SK-N-SH (cell line): ENCODE results near the gene SPOCK1. TPM values are rescaled to one million over a fixed set of nuclear protein-coding genes. Genes with fewer than 3 reads are reported as not detected.

ENCODE experiments used
- CTCF ChIA-PET: fragments of 300-600, 350-600 bp; formaldehyde crosslinking; extraction: SDS; loops from one replicate; lab custom pipeline; 2021; lab: Yijun Ruan, JAX
- POLR2A ChIA-PET: fragments of 350-600 bp; sonication (Branson Sonifier 250); formaldehyde crosslinking; extraction: SDS; loops from one replicate; lab custom pipeline; 2020; ENCODE audit warnings: antibody characterized with exemption, inconsistent platforms; lab: Yijun Ruan, JAX
- DNase-seq: peaks from one replicate; pipeline ENCODE4 v3.0.0; 2012
- H2AFZ ChIP-seq: fragments of 200-600 bp; sonication (generic); 2 replicates; pipeline ENCODE4 v1.8.1; 2016; ENCODE audit warnings: antibody characterized with exemption, mild to moderate bottlenecking, low read depth
- H3F3A ChIP-seq: fragments of 200-600 bp; sonication (generic); replicated peaks from 2 replicates; pipeline ENCODE3; 2016; ENCODE audit warnings: antibody characterized with exemption, mild to moderate bottlenecking; ENCODE audit not compliant: insufficient read depth
- H3K27ac ChIP-seq, 2 experiments: fragments of 200-500 bp in 1 of 2; fragments of 200-600 bp in 1 of 2; sonication (Bioruptor generic) in 1 of 2; sonication (generic), shearing (Covaris generic) in 1 of 2; 2 replicates each; pipeline versions ENCODE4 v1.5.1 to v1.6.1; 2014 to 2016; ENCODE audit warnings: low read depth in 2 of 2, inconsistent platforms in 1 of 2, low read length in 1 of 2, mild to moderate bottlenecking in 1 of 2, mixed read lengths in 1 of 2
- H3K27me3 ChIP-seq: fragments of 200-600 bp; sonication (generic), shearing (Covaris generic); 2 replicates; pipeline ENCODE4 v1.6.1; 2016; ENCODE audit warnings: mixed run types; ENCODE audit not compliant: insufficient read depth
- H3K36me3 ChIP-seq, 2 experiments: fragments of 200-500 bp in 1 of 2; fragments of 200-600 bp in 1 of 2; sonication (Bioruptor generic) in 1 of 2; sonication (generic) in 1 of 2; replicated peaks in 1 of 2; 2 replicates each; pipeline versions ENCODE3 to v1.5.1; 2014 to 2016; ENCODE audit warnings: low read length in 1 of 2, mild to moderate bottlenecking in 1 of 2; ENCODE audit not compliant: insufficient read depth in 2 of 2, control insufficient read depth in 1 of 2
- H3K4me1 ChIP-seq, 2 experiments: fragments of 200-500 bp in 1 of 2; fragments of 200-600 bp in 1 of 2; sonication (Bioruptor generic) in 1 of 2; sonication (generic), shearing (Covaris generic) in 1 of 2; 2 replicates each; pipeline versions ENCODE4 v1.5.1 to v1.6.1; 2014 to 2016; ENCODE audit warnings: low read depth in 1 of 2, low read length in 1 of 2, mixed run types in 1 of 2; ENCODE audit not compliant: insufficient read depth in 2 of 2, control insufficient read depth in 1 of 2
- H3K4me2 ChIP-seq: fragments of 200-600 bp; sonication (generic), shearing (Covaris generic); 2 replicates; pipeline ENCODE4 v1.6.1; 2017; ENCODE audit warnings: mixed run types
- H3K4me3 ChIP-seq, 2 experiments: fragments of 200-500 bp in 1 of 2; fragments of 200-600 bp in 1 of 2; sonication (Bioruptor generic) in 1 of 2; sonication (generic), shearing (Covaris generic) in 1 of 2; 2 replicates each; pipeline versions ENCODE4 v1.5.1 to v1.8.1; 2014 to 2016; ENCODE audit warnings: low read depth in 2 of 2, inconsistent platforms in 1 of 2, low read length in 1 of 2, mild to moderate bottlenecking in 1 of 2, mixed read lengths in 1 of 2, moderate library complexity in 1 of 2
- H3K79me2 ChIP-seq: fragments of 200-600 bp; sonication (generic); 2 replicates; pipeline ENCODE4 v1.8.1; 2017; ENCODE audit warnings: mild to moderate bottlenecking; ENCODE audit not compliant: insufficient read depth
- H3K9ac ChIP-seq: fragments of 200-600 bp; sonication (generic); 2 replicates; pipeline ENCODE4 v1.6.1; 2017; ENCODE audit warnings: mixed run types
- H3K9me2 ChIP-seq: fragments of 200-600 bp; sonication (generic); 2 replicates; pipeline ENCODE4 v1.6.1; 2017; ENCODE audit warnings: mixed run types
- H3K9me3 ChIP-seq: fragments of 200-600 bp; sonication (generic); 2 replicates; pipeline ENCODE4 v1.6.1; 2017; ENCODE audit warnings: mixed run types, mild to moderate bottlenecking, moderate library complexity
- H4K20me1 ChIP-seq: fragments of 200-600 bp; sonication (generic); 2 replicates; pipeline ENCODE4 v1.6.1; 2017; ENCODE audit warnings: mild to moderate bottlenecking, mixed run types; ENCODE audit not compliant: insufficient read depth
- ELF1 ChIP-seq: IDR thresholded peaks from 2 replicates; pipeline ENCODE4 v1.4.0; 2012
- FOSL2 ChIP-seq: IDR thresholded peaks from 2 replicates; pipeline ENCODE4 v1.4.0; 2012; ENCODE audit warnings: low read depth, mild to moderate bottlenecking, moderate library complexity, borderline replicate concordance
- FOXJ3 ChIP-seq: sonication (generic); formaldehyde crosslinking; IDR thresholded peaks from 2 replicates; pipeline ENCODE4 v1.5.1; 2020; ENCODE audit warnings: mild to moderate bottlenecking, missing genetic modification reagents
- FOXM1 ChIP-seq: IDR thresholded peaks from 2 replicates; pipeline ENCODE4 v1.4.0; 2012; ENCODE audit warnings: low read depth, mild to moderate bottlenecking
- GATA2 ChIP-seq: sonication (generic); formaldehyde crosslinking; IDR thresholded peaks from 2 replicates; pipeline ENCODE4 v1.5.0; 2020; ENCODE audit warnings: mild to moderate bottlenecking, missing genetic modification reagents
- MEF2A ChIP-seq: IDR thresholded peaks from 2 replicates; pipeline ENCODE4 v1.4.0; 2012; ENCODE audit warnings: low read depth, borderline replicate concordance
- NFIC ChIP-seq: IDR thresholded peaks from 2 replicates; pipeline ENCODE4 v1.4.0; 2012; ENCODE audit warnings: borderline replicate concordance
- NRF1 ChIP-seq: IDR thresholded peaks from 2 replicates; pipeline ENCODE4 v1.6.1; 2012; ENCODE audit warnings: low read depth, mild to moderate bottlenecking, low read length
- POLR2AphosphoS5 ChIP-seq: IDR thresholded peaks from 2 replicates; pipeline ENCODE4 v1.6.1; 2012; ENCODE audit warnings: low read depth, low read length
- RCOR1 ChIP-seq: fragments of 150-350 bp; IDR thresholded peaks from 2 replicates; pipeline ENCODE4 v1.6.1; 2017; ENCODE audit warnings: antibody characterized with exemption, low read length
- SIN3A ChIP-seq: IDR thresholded peaks from 2 replicates; pipeline ENCODE4 v1.6.1; 2012; ENCODE audit warnings: low read depth, mild to moderate bottlenecking, low read length, moderate library complexity, borderline replicate concordance
- TAF1 ChIP-seq: IDR thresholded peaks from 2 replicates; pipeline ENCODE4 v1.6.1; 2012; ENCODE audit warnings: low read depth, mild to moderate bottlenecking, low read length, moderate library complexity, borderline replicate concordance
- TCF12 ChIP-seq: IDR thresholded peaks from 2 replicates; pipeline ENCODE4 v1.4.0; 2012
- TEAD4 ChIP-seq: IDR thresholded peaks from 2 replicates; pipeline ENCODE4 v1.4.0; 2012; ENCODE audit warnings: mild to moderate bottlenecking, borderline replicate concordance; ENCODE audit not compliant: insufficient read depth
- WGBS: methylation state at CpG from one replicate; pipeline ENCODE4 v1.1.6; 2017; ENCODE audit warnings: low lambda C conversion rate; 5-methylcytosine and 5-hydroxymethylcytosine counted together
- polyA plus RNA-seq, 3 experiments: library from polyadenylated mRNA; depleted of rRNA; stranded (reverse); fragments of >200 nt; gene quantifications; 2 replicates each; pipeline ENCODE4 v1.2.3, GENCODE V29; 2012
- TF ChIP-seq, protein P1 (sequence below): IDR thresholded peaks from 2 replicates; pipeline ENCODE4 v1.4.0; 2012; ENCODE audit warnings: low read depth, borderline replicate concordance
- TF ChIP-seq, protein P2 (sequence below): IDR thresholded peaks from 2 replicates; pipeline ENCODE4 v1.4.0; 2012; ENCODE audit warnings: low read depth, borderline replicate concordance
- TF ChIP-seq, protein P3 (sequence below): IDR thresholded peaks from 2 replicates; pipeline ENCODE4; 2012
- TF ChIP-seq, protein P4 (sequence below): fragments of 150-350 bp; IDR thresholded peaks from 2 replicates; pipeline ENCODE4 v1.6.1; 2017; ENCODE audit warnings: antibody characterized with exemption, low read length, low read depth, borderline replicate concordance
- TF ChIP-seq, protein P5 (sequence below): fragments of 150-350 bp; IDR thresholded peaks from 2 replicates; pipeline ENCODE4 v1.6.1; 2016; ENCODE audit warnings: mild to moderate bottlenecking, low read depth, low read length

SPOCK1 gene
- polyA plus RNA-seq, 1 of the 3 experiments (the other 2 are of a cell fraction): 11.3 TPM

DNA sequence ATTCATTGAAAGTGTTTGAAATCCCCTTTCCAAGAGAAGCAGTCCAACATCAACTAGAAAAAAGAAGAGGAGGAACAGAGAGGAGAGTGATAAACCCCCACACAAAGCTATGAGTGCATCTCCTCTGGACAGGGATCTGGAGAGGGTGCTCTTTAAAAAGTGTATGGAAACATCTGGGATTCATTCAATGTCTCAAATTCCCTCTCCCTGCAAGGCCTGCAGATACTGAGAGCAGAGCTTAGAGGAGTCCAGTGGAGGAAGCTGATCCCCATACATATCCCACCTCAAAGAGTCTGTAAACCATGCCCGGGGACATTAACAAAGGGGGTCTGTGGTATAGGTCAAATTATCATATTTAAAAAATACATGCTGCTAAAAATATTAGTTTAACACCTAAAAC, 2.2 kb downstream of the SPOCK1 start:
- Histone ChIP-seq H3K9me3 (no peaks in the 10 kb centered on the region), H3K27me3 (no peaks in the 10 kb centered on the region), H3K4me3 (peak overlapping the region in 1 of 2 experiments; percentile 77; a peak in 2 of 4 replicates), H3K36me3 (no peaks in the 10 kb centered on the region), H3K79me2 (peaks cover 64% of the 10 kb centered on the region), H3K4me1 (peaks cover 6% of the 10 kb centered on the region in 2 experiments; a peak in 2 of 4 replicates), H3K27ac (no peak overlapping the region; a peak in 1 of 4 replicates), H3F3A (peaks cover 14% of the 10 kb centered on the region), H2AFZ (no peak overlapping the region), H3K9me2 (no peaks in the 10 kb centered on the region), H3K4me2 (peak overlapping the region; percentile 81), H3K9ac (peak overlapping the region; percentile 24; the same call in 1 of the 2 replicates), H4K20me1 (no peaks in the 10 kb centered on the region)
- ChIA-PET CTCF (interaction anchor here (0.6 to 4.6 kb wide), 13 partner anchors 19 to 447 kb away, joined by 3 to 140 read pairs (median 4); no protein-coding TSS in a partner anchor), POLR2A (interaction anchor here (0.6 to 1.2 kb wide), 3 partner anchors 35 to 177 kb away, joined by 3 to 4 read pairs (median 3); no protein-coding TSS in a partner anchor)
- DNase-seq: peak; percentile 34
- WGBS: 43% methylated on average over 1 of the region's 1 CpG
- TF ChIP-seq FOXM1 (no peak), NRF1 (no peak), SIN3A (no peak), GATA2 (CRISPR knock-in tag) (no peak)

DNA sequence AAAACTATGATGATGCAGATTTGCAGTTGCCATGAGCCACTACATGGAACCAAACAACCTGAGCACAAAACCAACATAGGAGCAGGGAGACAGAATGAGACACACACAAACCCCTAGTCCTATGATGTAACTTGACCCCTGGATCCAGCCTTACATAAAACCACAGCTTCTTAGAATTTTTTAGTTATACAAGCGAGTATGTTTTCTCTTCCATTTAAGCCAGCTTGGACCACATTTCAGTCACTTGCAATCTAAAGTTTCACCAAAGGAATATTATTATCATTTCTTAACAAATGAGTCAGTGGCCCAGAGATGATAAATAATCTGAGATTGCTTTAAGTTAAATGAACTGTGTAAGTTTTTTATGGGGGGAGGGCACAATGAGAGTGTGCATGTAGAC, 6.8 kb downstream of the SPOCK1 start:
- CTCF ChIA-PET: interaction anchor here (0.7 to 3.7 kb wide), 3 partner anchors 147 to 689 kb away, joined by 3 to 30 read pairs (median 3); no protein-coding TSS in a partner anchor
- POLR2A ChIA-PET: no interaction called here
- peak overlapping the region in 1 of 2 experiments; percentile 77; a peak in 2 of 4 replicates for H3K27ac ChIP-seq
- no peak overlapping the region for H3K4me3 ChIP-seq
- H3F3A ChIP-seq: peaks cover 24% of the 10 kb centered on the region
- H4K20me1 ChIP-seq: no peaks in the 10 kb centered on the region
- H3K4me1 ChIP-seq: peaks cover 3 to 21% of the 10 kb centered on the region in 2 experiments; a peak in 2 of 4 replicates
- H3K9ac ChIP-seq: no peak overlapping the region
- peaks cover 90% of the 10 kb centered on the region for H3K79me2 ChIP-seq
- TF ChIP-seq, protein P1, sequence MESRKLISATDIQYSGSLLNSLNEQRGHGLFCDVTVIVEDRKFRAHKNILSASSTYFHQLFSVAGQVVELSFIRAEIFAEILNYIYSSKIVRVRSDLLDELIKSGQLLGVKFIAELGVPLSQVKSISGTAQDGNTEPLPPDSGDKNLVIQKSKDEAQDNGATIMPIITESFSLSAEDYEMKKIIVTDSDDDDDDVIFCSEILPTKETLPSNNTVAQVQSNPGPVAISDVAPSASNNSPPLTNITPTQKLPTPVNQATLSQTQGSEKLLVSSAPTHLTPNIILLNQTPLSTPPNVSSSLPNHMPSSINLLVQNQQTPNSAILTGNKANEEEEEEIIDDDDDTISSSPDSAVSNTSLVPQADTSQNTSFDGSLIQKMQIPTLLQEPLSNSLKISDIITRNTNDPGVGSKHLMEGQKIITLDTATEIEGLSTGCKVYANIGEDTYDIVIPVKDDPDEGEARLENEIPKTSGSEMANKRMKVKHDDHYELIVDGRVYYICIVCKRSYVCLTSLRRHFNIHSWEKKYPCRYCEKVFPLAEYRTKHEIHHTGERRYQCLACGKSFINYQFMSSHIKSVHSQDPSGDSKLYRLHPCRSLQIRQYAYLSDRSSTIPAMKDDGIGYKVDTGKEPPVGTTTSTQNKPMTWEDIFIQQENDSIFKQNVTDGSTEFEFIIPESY: no peak
- TF ChIP-seq FOSL2 (no peak), TAF1 (no peak), POLR2AphosphoS5 (no peak), TCF12 (no peak), NRF1 (no peak), FOXJ3 (CRISPR knock-in tag) (no peak), FOXM1 (no peak), SIN3A (no peak), TEAD4 (no peak), MEF2A (no peak), ELF1 (no peak), RCOR1 (no peak), NFIC (no peak)
- TF ChIP-seq, protein P2, sequence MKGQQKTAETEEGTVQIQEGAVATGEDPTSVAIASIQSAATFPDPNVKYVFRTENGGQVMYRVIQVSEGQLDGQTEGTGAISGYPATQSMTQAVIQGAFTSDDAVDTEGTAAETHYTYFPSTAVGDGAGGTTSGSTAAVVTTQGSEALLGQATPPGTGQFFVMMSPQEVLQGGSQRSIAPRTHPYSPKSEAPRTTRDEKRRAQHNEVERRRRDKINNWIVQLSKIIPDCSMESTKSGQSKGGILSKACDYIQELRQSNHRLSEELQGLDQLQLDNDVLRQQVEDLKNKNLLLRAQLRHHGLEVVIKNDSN: no peak
- TF ChIP-seq, protein P3, sequence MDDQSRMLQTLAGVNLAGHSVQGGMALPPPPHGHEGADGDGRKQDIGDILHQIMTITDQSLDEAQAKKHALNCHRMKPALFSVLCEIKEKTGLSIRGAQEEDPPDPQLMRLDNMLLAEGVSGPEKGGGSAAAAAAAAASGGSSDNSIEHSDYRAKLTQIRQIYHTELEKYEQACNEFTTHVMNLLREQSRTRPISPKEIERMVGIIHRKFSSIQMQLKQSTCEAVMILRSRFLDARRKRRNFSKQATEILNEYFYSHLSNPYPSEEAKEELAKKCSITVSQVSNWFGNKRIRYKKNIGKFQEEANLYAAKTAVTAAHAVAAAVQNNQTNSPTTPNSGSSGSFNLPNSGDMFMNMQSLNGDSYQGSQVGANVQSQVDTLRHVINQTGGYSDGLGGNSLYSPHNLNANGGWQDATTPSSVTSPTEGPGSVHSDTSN: no peak
- TF ChIP-seq, protein P4, sequence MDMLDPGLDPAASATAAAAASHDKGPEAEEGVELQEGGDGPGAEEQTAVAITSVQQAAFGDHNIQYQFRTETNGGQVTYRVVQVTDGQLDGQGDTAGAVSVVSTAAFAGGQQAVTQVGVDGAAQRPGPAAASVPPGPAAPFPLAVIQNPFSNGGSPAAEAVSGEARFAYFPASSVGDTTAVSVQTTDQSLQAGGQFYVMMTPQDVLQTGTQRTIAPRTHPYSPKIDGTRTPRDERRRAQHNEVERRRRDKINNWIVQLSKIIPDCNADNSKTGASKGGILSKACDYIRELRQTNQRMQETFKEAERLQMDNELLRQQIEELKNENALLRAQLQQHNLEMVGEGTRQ: no peak
- TF ChIP-seq, protein P5, sequence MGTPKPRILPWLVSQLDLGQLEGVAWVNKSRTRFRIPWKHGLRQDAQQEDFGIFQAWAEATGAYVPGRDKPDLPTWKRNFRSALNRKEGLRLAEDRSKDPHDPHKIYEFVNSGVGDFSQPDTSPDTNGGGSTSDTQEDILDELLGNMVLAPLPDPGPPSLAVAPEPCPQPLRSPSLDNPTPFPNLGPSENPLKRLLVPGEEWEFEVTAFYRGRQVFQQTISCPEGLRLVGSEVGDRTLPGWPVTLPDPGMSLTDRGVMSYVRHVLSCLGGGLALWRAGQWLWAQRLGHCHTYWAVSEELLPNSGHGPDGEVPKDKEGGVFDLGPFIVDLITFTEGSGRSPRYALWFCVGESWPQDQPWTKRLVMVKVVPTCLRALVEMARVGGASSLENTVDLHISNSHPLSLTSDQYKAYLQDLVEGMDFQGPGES: no peak
- TF ChIP-seq, all 33 proteins: peak for 0
- H3K36me3 ChIP-seq: no peaks in the 10 kb centered on the region
- WGBS: 81% methylated on average over 1 of the region's 1 CpG
- no peak overlapping the region for H2AFZ ChIP-seq
- no peaks in the 10 kb centered on the region for H3K9me2 ChIP-seq
- H3K4me2 ChIP-seq: peak overlapping the region; percentile 44; the same call in 1 of the 2 replicates
- H3K27me3 ChIP-seq: no peaks in the 10 kb centered on the region
- no peaks in the 10 kb centered on the region for H3K9me3 ChIP-seq
- DNase-seq: no peak
